ENCODE measurements around the gene MAJIN. TPM values are rescaled to one million over a fixed set of nuclear protein-coding genes. Genes with fewer than 3 reads are reported as not detected.

The MAJIN gene
- total RNA-seq, 4 donors from 2014 or later, result not detected

DNA sequence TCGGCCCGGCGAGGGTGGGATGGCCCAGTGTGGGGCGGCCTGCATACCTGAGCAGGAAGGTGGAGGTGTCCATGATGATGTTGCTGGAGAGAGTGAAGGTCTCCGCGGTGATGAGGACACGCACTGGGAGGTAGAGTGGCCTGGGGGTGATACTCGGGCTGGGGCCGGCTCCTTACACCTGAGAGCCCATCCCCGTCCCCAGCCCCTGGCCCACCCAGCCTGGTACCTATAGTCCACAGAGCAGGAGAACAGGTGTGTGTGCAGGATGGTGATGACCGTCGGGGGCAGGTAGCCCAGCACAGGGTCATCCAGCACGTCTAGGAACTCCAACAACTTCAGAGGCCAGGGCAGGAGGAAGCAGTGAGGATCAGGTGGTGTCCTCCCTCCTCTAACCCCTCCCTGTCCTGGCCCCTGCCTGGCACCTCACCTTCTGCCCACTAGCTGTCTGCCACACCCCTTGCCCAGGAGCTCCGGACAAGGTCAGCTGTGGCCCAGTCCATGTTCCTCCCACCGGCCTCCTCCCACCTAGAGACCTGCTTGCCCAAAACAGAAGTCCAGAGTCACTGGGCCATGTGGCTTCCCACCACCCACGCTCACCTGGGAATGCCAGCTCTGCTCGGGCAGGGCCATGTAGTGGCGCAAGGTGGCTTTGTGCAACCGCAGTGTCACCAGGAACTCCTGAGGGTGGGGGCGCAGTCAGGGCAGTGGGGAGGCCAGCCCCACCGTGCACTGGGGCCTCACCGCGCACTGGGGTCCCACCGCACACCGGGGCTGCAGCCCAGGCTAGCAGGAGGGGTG is 66.2 kb downstream of the MAJIN start:
- ATAC-seq, result no peak
- in situ Hi-C loops (cut with MboI; ENCODE audit: low sequenced_read_pairs in 4 of 4), result no loop called here
- intact Hi-C loops (cut with DNase I; ENCODE audit: low total_unique reads), result no loop called here

DNA sequence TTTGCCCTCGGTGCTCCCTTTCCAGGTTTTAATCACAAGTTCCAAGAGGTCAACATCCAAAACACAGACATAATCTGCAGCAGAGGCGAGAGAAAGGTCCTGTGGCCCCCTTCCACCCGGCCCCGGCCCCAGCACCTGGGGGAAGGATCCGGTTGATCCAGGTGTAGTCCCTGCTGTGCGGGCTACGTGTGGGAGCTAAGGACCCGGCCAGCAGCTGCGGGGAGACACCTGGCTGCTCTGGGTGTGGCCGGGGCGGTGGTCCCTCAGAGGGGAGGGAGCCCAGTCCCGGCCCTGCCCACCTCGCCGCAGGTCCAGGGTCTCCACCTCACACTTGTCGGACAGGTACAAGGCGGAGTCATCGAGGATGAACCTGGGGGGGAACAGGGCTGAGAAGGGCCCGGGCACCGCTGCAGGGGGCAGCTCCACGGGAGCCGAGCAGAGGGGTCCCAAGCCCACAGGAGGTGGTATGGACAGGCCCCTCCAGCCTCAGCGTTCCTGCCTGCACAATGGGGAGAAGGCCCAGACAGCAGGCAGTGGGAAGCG is 68.5 kb downstream of the MAJIN start:
- H3K27ac ChIP-seq, result no peak overlapping the region
- intact Hi-C loops (cut with DNase I; ENCODE audit: low total_unique reads) (no loop called here), in situ Hi-C loops (cut with MboI; ENCODE audit: low sequenced_read_pairs in 4 of 4) (no loop called here)
- H3K4me3 ChIP-seq, result no peak overlapping the region
- TF ChIP-seq POLR2A (IDR thresholded peaks at IDR 0.05), result no peak
- no peak for TF ChIP-seq CTCF (IDR thresholded peaks at IDR 0.05 in 4 of 5, conservative IDR thresholded peaks at IDR 0.05 in 1 of 5)
- H3K4me1 ChIP-seq, result no peaks in the 10 kb centered on the region
- no peak for ATAC-seq
- no peak for DNase-seq
- H3K27me3 ChIP-seq, result no peaks in the 10 kb centered on the region
- H3K9me3 ChIP-seq, result no peaks in the 10 kb centered on the region
- peaks cover 7 to 84% of the 10 kb centered on the region in 2 donors for H3K36me3 ChIP-seq

More for the DNA sequence above, 66.2 kb downstream of the MAJIN start:
- TF ChIP-seq CTCF (IDR thresholded peaks at IDR 0.05 in 4 of 5, conservative IDR thresholded peaks at IDR 0.05 in 1 of 5) (no peak), POLR2A (IDR thresholded peaks at IDR 0.05) (no peak)
- peaks cover 7 to 96% of the 10 kb centered on the region in 2 donors for H3K36me3 ChIP-seq
- DNase-seq, result no peak
- H3K27me3 ChIP-seq, result no peaks in the 10 kb centered on the region
- no peak overlapping the region for H3K4me3 ChIP-seq
- no peak overlapping the region for H3K27ac ChIP-seq
- no peaks in the 10 kb centered on the region for H3K9me3 ChIP-seq
- no peaks in the 10 kb centered on the region for H3K4me1 ChIP-seq

DNA sequence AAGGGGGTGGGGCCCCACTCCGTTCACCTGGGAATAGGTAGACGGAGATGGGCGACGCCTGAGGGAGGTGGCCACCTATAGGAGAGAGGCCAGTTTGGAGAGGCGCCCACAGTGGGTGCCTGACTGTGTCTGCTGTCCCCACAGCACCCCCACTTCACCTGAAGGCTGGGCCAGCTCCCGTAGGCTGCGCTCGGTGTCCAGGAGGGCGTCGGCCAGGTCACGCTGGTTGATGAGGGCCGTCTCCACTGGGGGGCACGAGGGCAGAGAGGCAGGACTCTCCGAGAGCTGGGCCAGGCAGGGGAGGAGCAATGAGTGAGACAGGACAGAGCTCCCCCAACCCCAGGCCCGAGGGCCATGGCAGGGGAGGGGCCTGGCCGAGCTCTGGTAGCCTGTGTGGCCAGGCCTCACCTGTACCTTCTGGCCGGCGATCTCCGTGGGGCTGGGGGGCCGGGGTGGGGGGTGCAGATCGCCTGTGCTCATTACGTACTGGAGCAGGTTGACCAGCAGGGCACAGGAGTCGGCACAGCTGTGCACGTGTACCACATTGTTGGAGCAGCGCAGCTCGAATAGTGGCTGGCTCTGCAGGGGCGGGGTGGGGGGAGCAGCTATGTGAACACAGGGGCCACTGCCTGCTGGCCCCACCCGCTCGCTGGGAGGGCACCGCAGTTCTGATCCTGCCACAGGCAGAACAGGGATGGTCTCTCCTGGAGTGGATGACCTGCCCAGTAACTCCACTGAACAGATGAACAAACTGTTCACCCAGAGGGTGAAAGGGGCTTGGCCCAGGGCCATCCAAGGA is 69.6 kb downstream of the MAJIN start:
- no peaks in the 10 kb centered on the region for H3K27me3 ChIP-seq
- intact Hi-C loops (cut with DNase I; ENCODE audit: low total_unique reads), result no loop called here
- no peaks in the 10 kb centered on the region for H3K9me3 ChIP-seq
- ATAC-seq, result no peak
- H3K4me3 ChIP-seq, result no peak overlapping the region
- TF ChIP-seq POLR2A (IDR thresholded peaks at IDR 0.05) (no peak), CTCF (IDR thresholded peaks at IDR 0.05 in 4 of 5, conservative IDR thresholded peaks at IDR 0.05 in 1 of 5) (no peak)
- in situ Hi-C loops (cut with MboI; ENCODE audit: low sequenced_read_pairs in 4 of 4), result no loop called here
- H3K36me3 ChIP-seq, result peaks cover 7 to 84% of the 10 kb centered on the region in 2 donors
- no peak for DNase-seq
- no peak overlapping the region for H3K27ac ChIP-seq
- H3K4me1 ChIP-seq, result no peaks in the 10 kb centered on the region

GRCh38 chr11:64900774-64901173 is 71.1 kb downstream of the MAJIN start:
- intact Hi-C loops (cut with DNase I; ENCODE audit: low total_unique reads) (no loop called here), in situ Hi-C loops (cut with MboI; ENCODE audit: low sequenced_read_pairs in 4 of 4) (no loop called here)
- no peak overlapping the region for H3K27ac ChIP-seq
- H3K4me3 ChIP-seq, result no peak overlapping the region
- no peaks in the 10 kb centered on the region for H3K27me3 ChIP-seq
- H3K4me1 ChIP-seq, result no peaks in the 10 kb centered on the region
- peaks cover 7 to 76% of the 10 kb centered on the region in 2 donors for H3K36me3 ChIP-seq
- TF ChIP-seq POLR2A (IDR thresholded peaks at IDR 0.05) (no peak), CTCF (IDR thresholded peaks at IDR 0.05 in 4 of 5, conservative IDR thresholded peaks at IDR 0.05 in 1 of 5) (no peak)
- no peaks in the 10 kb centered on the region for H3K9me3 ChIP-seq
- ATAC-seq (no peak), DNase-seq (no peak)
